ENCODE results near the gene TMEM98. TPM values are rescaled to one million over a fixed set of nuclear protein-coding genes. Genes with fewer than 3 reads are reported as not detected.

TMEM98 gene
- total and polyA plus RNA-seq, 10 donors = 5.4 to 41.1 (median 14.5) TPM

GRCh38 chr17:32931686-32932085 is 3.7 kb downstream of the TMEM98 start:
- no peak overlapping the region for H3K4me3 ChIP-seq
- H3K9me3 ChIP-seq = no peaks in the 10 kb centered on the region
- intact Hi-C loops (cut with DNase I; ENCODE audit: low total_unique reads) = no loop called here
- TF ChIP-seq POLR2AphosphoS5 (IDR thresholded peaks at IDR 0.05) (no peak), POLR2A (IDR thresholded peaks at IDR 0.05) (no peak)
- TF ChIP-seq, protein P1, sequence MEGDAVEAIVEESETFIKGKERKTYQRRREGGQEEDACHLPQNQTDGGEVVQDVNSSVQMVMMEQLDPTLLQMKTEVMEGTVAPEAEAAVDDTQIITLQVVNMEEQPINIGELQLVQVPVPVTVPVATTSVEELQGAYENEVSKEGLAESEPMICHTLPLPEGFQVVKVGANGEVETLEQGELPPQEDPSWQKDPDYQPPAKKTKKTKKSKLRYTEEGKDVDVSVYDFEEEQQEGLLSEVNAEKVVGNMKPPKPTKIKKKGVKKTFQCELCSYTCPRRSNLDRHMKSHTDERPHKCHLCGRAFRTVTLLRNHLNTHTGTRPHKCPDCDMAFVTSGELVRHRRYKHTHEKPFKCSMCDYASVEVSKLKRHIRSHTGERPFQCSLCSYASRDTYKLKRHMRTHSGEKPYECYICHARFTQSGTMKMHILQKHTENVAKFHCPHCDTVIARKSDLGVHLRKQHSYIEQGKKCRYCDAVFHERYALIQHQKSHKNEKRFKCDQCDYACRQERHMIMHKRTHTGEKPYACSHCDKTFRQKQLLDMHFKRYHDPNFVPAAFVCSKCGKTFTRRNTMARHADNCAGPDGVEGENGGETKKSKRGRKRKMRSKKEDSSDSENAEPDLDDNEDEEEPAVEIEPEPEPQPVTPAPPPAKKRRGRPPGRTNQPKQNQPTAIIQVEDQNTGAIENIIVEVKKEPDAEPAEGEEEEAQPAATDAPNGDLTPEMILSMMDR (IDR thresholded peaks at IDR 0.05 in 8 of 11, conservative IDR thresholded peaks at IDR 0.05 in 3 of 11) = no peak
- no peak for DNase-seq
- WGBS, 5 donors = 62 to 93% (median 75%) methylated on average over 1 of the region's 1 CpG
- H3K4me1 ChIP-seq = peaks cover 0 to 28% (median 14%) of the 10 kb centered on the region in 6 donors
- no peak overlapping the region for H3K27ac ChIP-seq
- H3K27me3 ChIP-seq (replicated peaks in 1 of 7) = peaks cover 0 to 57% (median 14%) of the 10 kb centered on the region in 7 donors
- H3K36me3 ChIP-seq = no peaks in the 10 kb centered on the region

DNA sequence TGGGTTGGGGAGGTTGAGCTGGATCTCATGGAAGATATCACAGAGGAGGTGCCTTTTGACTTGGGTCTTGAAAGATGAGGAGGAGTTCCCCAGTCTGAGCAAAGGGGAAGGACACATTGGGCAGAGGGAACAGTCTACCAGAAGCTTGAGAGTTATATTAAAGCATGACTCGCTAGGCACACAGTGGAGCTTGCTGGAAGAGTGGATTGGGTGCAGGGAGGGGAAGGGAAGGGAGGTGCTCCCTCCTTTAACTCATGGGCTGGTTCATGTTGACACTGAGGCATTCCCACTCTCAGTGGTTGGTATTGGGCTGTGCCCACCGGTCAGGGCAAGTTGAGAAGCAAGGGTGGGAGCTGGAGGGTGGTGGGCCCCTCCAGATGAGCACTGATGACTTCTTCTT is 5.9 kb downstream of the TMEM98 start:
- WGBS, 5 donors = 78 to 85% (median 84%) methylated on average over 2 of the region's 2 CpGs
- intact Hi-C loops (cut with DNase I; ENCODE audit: low total_unique reads) = no loop called here
- H3K9me3 ChIP-seq = no peaks in the 10 kb centered on the region
- peaks cover 0 to 45% (median 0%) of the 10 kb centered on the region in 7 donors for H3K27me3 ChIP-seq (replicated peaks in 1 of 7)
- TF ChIP-seq, protein P1 (IDR thresholded peaks at IDR 0.05 in 8 of 11, conservative IDR thresholded peaks at IDR 0.05 in 3 of 11) = no peak
- no peak for TF ChIP-seq POLR2A (IDR thresholded peaks at IDR 0.05)
- no peak for TF ChIP-seq POLR2AphosphoS5 (IDR thresholded peaks at IDR 0.05)
- H3K4me1 ChIP-seq = peaks cover 0 to 18% (median 5%) of the 10 kb centered on the region in 6 donors
- H3K27ac ChIP-seq = no peak overlapping the region
- no peak for DNase-seq
- H3K36me3 ChIP-seq = no peaks in the 10 kb centered on the region
- no peak overlapping the region for H3K4me3 ChIP-seq

DNA sequence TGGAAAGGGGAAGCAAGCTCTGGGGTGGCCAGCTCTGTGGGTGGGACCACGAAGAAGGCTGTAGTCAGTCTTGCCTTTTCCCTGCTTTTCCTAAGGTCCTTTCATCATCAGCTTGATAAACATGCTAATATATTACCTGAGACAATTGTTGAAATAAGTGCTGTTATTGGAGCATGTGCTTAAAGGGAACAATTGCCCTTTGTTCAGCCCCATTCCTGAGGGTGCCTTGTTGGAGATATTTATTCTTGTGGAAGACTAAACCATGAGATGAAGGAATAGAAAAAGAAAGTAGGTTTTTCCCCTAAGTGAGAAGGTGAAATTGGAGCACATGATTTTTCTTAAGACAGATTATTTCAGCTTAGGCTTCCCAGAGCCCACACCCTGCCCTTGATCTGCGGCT is 7.8 kb downstream of the TMEM98 start:
- Histone ChIP-seq H3K27me3 (replicated peaks in 1 of 7) (peaks cover 0 to 31% (median 0%) of the 10 kb centered on the region in 7 donors), H3K9me3 (no peaks in the 10 kb centered on the region), H3K4me3 (no peak overlapping the region), H3K4me1 (peaks cover 0 to 15% (median 5%) of the 10 kb centered on the region in 6 donors), H3K36me3 (peaks cover 0 to 2% (median 0%) of the 10 kb centered on the region in 6 donors), H3K27ac (no peak overlapping the region)
- TF ChIP-seq POLR2AphosphoS5 (IDR thresholded peaks at IDR 0.05) (no peak), POLR2A (IDR thresholded peaks at IDR 0.05) (no peak)
- TF ChIP-seq, protein P1 (IDR thresholded peaks at IDR 0.05 in 8 of 11, conservative IDR thresholded peaks at IDR 0.05 in 3 of 11) = no peak
- 65 to 88% (median 78%) methylated on average over 2 of the region's 2 CpGs for WGBS, 5 donors
- no peak for DNase-seq
- intact Hi-C loops (cut with DNase I; ENCODE audit: low total_unique reads) = no loop called here

- WGBS, 5 donors = 78 to 89% (median 80%) methylated on average over 15 of the region's 15 CpGs
- Histone ChIP-seq H3K27me3 (replicated peaks in 1 of 7) (peaks cover 0 to 29% (median 0%) of the 10 kb centered on the region in 7 donors), H3K9me3 (peaks cover 0 to 2% (median 0%) of the 10 kb centered on the region in 8 donors), H3K4me1 (peaks cover 0 to 15% (median 5%) of the 10 kb centered on the region in 6 donors), H3K27ac (no peak overlapping the region), H3K36me3 (peaks cover 0 to 9% (median 0%) of the 10 kb centered on the region in 6 donors), H3K4me3 (no peak overlapping the region)
- no peak for DNase-seq
- intact Hi-C loops (cut with DNase I; ENCODE audit: low total_unique reads) = no loop called here
- TF ChIP-seq POLR2AphosphoS5 (IDR thresholded peaks at IDR 0.05) (no peak), POLR2A (IDR thresholded peaks at IDR 0.05) (no peak)
- TF ChIP-seq, protein P1 (IDR thresholded peaks at IDR 0.05 in 8 of 11, conservative IDR thresholded peaks at IDR 0.05 in 3 of 11) = no peak
These were observed 8.4 kb downstream of the TMEM98 start for GRCh38 chr17:32936186-32936893.

All from spleen (tissue), 11 donors.